ENCODE results near the gene ITPR3.

- no peak for TF ChIP-seq CTCF (IDR thresholded peaks at IDR 0.05)
- TF ChIP-seq POLR2A (IDR thresholded peaks at IDR 0.05), result no peak
Measured at GRCh38 chr6:33640361-33640760, 19.2 kb downstream of the ITPR3 start.

Data from Peyer's patch (tissue), 4 donors.